KMS-11 (cell line): ENCODE data around the gene PM20D1.
"Not testable (repeated sequence)": the region's sequence is repeated elsewhere in the genome, so short reads cannot be mapped to it uniquely, and the experiment has no call there.

Experiments used
- H2AFZ ChIP-seq: fragments of 200-600 bp; sonication (generic); 2 replicates; pipeline ENCODE4 v1.6.1; 2016; ENCODE audit warnings: antibody characterized with exemption, mixed run types, low read depth
- H3K27ac ChIP-seq: fragments of 200-600 bp; sonication (generic); 2 replicates; pipeline ENCODE4 v1.6.1; 2016; ENCODE audit warnings: mild to moderate bottlenecking, mixed run types
- H3K27me3 ChIP-seq: fragments of 200-600 bp; sonication (generic); 2 replicates; pipeline ENCODE4 v1.6.1; 2017; ENCODE audit warnings: mild to moderate bottlenecking, low read depth, mixed run types, moderate library complexity; ENCODE audit not compliant: insufficient read depth
- H3K36me3 ChIP-seq: fragments of 200-600 bp; sonication (generic); 2 replicates; pipeline ENCODE4 v1.6.1; 2017; ENCODE audit warnings: mild to moderate bottlenecking, mixed run types; ENCODE audit not compliant: insufficient read depth
- H3K4me1 ChIP-seq: fragments of 200-600 bp; sonication (generic); 2 replicates; pipeline ENCODE4 v1.6.1; 2016; ENCODE audit warnings: mild to moderate bottlenecking, low read depth, mixed run types; ENCODE audit not compliant: poor library complexity, severe bottlenecking
- H3K4me2 ChIP-seq: fragments of 200-600 bp; sonication (generic); 2 replicates; pipeline ENCODE4 v1.7.0; 2016; ENCODE audit warnings: mild to moderate bottlenecking, mixed run types
- H3K4me3 ChIP-seq: fragments of 200-600 bp; sonication (generic); IDR thresholded peaks from 2 replicates; pipeline ENCODE4 v1.6.1; 2017; ENCODE audit warnings: low read depth, low read length, mixed read lengths; ENCODE audit not compliant: insufficient read depth
- H3K79me2 ChIP-seq: fragments of 200-600 bp; sonication (generic); 2 replicates; pipeline ENCODE4 v1.6.1; 2016; ENCODE audit warnings: low read depth, mixed run types; ENCODE audit not compliant: insufficient read depth
- H3K9ac ChIP-seq: fragments of 200-600 bp; sonication (generic); 2 replicates; pipeline ENCODE4 v1.6.1; 2016; ENCODE audit warnings: mild to moderate bottlenecking, mixed run types
- H4K20me1 ChIP-seq: fragments of 200-600 bp; sonication (generic); 2 replicates; pipeline ENCODE4 v1.6.1; 2016; ENCODE audit warnings: mild to moderate bottlenecking, mixed run types; ENCODE audit not compliant: insufficient read depth
- CTCF ChIP-seq: fragments of 200-600 bp; sonication (generic); conservative IDR thresholded peaks from 2 replicates; pipeline ENCODE4 v1.6.1; 2017; ENCODE audit warnings: low read depth, mild to moderate bottlenecking, antibody characterized with exemption, low read length, moderate library complexity, mixed read lengths

PM20D1 gene

GRCh38 chr1:205883792-205884191, 33.9 kb upstream of the PM20D1 start:
- Histone ChIP-seq H3K4me3 (no peak overlapping the region), H3K79me2 (no peaks in the 10 kb centered on the region), H3K4me2 (no peak overlapping the region), H3K4me1 (no peaks in the 10 kb centered on the region), H3K27me3 (no peaks in the 10 kb centered on the region), H4K20me1 (no peaks in the 10 kb centered on the region), H2AFZ (no peak overlapping the region), H3K9ac (no peak overlapping the region), H3K27ac (no peak overlapping the region), H3K36me3 (no peaks in the 10 kb centered on the region)
- no peak for TF ChIP-seq CTCF

GRCh38 chr1:205880923-205881322, 31.0 kb upstream of the PM20D1 start:
- no peak overlapping the region for H2AFZ ChIP-seq
- no peaks in the 10 kb centered on the region for H3K79me2 ChIP-seq
- H3K4me1 ChIP-seq, result no peaks in the 10 kb centered on the region
- H3K9ac ChIP-seq, result no peak overlapping the region
- no peak overlapping the region for H3K27ac ChIP-seq
- no peak overlapping the region for H3K4me2 ChIP-seq
- no peaks in the 10 kb centered on the region for H4K20me1 ChIP-seq
- no peaks in the 10 kb centered on the region for H3K27me3 ChIP-seq
- H3K36me3 ChIP-seq, result no peaks in the 10 kb centered on the region
- no peak overlapping the region for H3K4me3 ChIP-seq
- no peak for TF ChIP-seq CTCF

GRCh38 chr1:205879974-205880373, 30.0 kb upstream of the PM20D1 start:
- Histone ChIP-seq H3K9ac (no peak overlapping the region), H3K27me3 (no peaks in the 10 kb centered on the region), H3K4me1 (no peaks in the 10 kb centered on the region), H3K79me2 (no peaks in the 10 kb centered on the region), H3K4me3 (no peak overlapping the region), H2AFZ (no peak overlapping the region), H4K20me1 (no peaks in the 10 kb centered on the region), H3K36me3 (no peaks in the 10 kb centered on the region), H3K27ac (no peak overlapping the region), H3K4me2 (no peak overlapping the region)
- TF ChIP-seq CTCF, result no peak

- Histone ChIP-seq H3K27ac (no peak overlapping the region), H4K20me1 (no peaks in the 10 kb centered on the region), H3K4me1 (no peaks in the 10 kb centered on the region), H3K36me3 (no peaks in the 10 kb centered on the region), H2AFZ (no peak overlapping the region), H3K79me2 (no peaks in the 10 kb centered on the region), H3K9ac (no peak overlapping the region), H3K4me2 (no peak overlapping the region), H3K27me3 (no peaks in the 10 kb centered on the region), H3K4me3 (no peak overlapping the region)
- TF ChIP-seq CTCF, result no peak
Measured at GRCh38 chr1:205878026-205878425, 28.1 kb upstream of the PM20D1 start.

- H3K4me3 ChIP-seq, H3K27me3 ChIP-seq, H4K20me1 ChIP-seq, H3K4me2 ChIP-seq, H3K36me3 ChIP-seq, H3K4me1 ChIP-seq, H2AFZ ChIP-seq, H3K79me2 ChIP-seq, H3K9ac ChIP-seq, H3K27ac ChIP-seq: not testable (repeated sequence)
Measured at GRCh38 chr1:205873148-205873547, 23.2 kb upstream of the PM20D1 start.
